ENCODE data around the gene TRIP12. TPM values are rescaled to one million over a fixed set of nuclear protein-coding genes. Genes with fewer than 3 reads are reported as not detected.
"Not testable (repeated sequence)": the region's sequence is repeated elsewhere in the genome, so short reads cannot be mapped to it uniquely, and the experiment has no call there.

The TRIP12 gene
- 100 to 1,000 TPM; 193 to 212 (median 207) TPM for polyA plus RNA-seq (ENCODE audit: insufficient read length in 3 of 3)

DNA sequence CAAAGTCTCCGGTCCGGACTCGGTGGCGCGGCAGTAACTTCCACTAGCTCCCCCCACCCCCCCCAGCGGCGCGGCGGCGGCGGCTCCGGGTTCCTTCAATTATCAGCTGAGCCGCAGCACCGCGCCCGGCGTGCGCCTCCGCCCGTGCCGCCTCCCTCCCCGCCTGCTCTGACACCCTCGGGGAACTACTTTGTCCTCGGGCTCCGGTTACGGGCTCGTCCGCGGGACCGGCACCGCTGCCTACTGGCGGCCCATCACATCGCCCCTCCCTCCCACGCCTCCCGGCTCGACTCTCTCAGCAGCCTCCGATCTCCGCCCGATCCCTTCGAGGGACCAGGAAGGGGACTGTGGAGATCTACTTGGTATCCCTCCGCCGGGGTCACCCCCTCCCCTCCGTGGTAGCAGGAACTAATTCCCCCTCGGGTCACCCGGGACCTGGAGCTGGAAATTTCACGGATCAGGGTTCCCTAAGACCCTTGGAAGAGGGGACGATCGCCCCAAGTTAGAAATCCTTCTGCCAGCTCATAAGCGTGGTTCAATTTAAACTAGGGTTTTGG lies at the start of gene TRIP12:
Gene TRIP12, minus strand, starts transcription at position 118 of the 557 bp plus-strand sequence. CDS start 41,930 bp downstream, outside the sequence.
- DNase-seq (ENCODE audit: low read depth in 3 of 3, low spot score in 2 of 3): peak; percentile 92 to 98 (median 96)

DNA sequence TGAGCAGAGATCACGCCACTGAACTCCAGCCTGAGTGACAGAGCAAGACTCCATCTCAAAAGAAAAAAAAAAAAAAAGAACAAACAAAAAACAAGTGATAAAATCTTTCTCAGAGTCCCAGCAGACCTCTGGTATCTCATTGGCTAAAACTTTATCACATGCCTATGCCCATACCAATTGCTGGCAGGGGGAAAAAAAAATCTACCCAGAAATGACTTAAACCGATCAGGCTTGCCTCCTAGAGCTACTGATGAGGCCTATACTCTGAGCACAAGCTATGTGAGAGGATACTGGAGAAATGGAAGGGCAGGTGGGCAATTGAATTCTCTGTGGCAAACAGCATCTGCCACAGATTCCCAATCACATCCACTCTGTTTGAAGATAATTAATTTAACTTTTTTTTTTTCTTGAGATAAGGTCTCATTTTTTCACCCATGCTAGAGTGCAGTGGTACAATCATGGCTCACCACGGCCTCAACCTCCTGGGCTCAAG lies 49.5 kb upstream of the TRIP12 start:
- no peak for DNase-seq (ENCODE audit: low read depth in 3 of 3, low spot score in 2 of 3)

DNA sequence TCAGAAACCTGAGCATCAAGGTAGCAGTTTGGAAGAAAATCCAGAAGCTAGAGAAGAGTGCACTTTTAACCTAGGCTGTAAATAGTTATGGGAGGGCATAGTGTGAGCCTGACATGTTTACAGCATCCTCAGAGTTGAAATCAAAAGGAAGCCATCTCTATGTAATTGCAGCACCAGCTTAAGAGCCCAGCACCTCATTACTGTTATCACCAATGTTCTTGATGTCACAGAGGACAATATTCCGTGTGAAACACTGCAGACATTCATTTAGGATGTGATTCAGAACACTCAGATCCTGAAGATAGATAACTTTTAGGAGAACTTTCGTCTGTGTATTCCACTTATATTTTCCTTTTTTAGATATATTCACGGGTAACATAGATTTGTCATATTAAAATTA lies 48.6 kb upstream of the TRIP12 start:
- DNase-seq (ENCODE audit: low read depth in 3 of 3, low spot score in 2 of 3): no peak

DNA sequence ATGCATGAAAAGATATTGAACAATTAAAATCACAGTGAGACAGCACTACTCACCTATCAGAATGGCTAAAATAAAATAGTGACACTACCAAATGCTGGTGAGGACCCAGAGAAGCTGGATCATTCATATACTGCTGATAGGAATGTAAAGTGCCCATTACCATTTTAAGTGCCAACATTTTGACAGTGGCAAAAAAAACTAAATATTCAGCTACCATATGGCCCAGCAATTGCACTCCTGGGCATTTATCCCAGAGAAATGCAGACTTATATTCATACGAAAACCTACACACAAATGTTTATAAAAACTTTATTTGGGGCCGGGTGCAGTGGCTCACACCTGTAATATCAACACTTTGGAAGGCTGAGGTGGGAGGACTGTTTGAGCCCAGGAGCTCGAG lies 48.1 kb upstream of the TRIP12 start:
- DNase-seq (ENCODE audit: low read depth in 3 of 3, low spot score in 2 of 3): no peak

DNA sequence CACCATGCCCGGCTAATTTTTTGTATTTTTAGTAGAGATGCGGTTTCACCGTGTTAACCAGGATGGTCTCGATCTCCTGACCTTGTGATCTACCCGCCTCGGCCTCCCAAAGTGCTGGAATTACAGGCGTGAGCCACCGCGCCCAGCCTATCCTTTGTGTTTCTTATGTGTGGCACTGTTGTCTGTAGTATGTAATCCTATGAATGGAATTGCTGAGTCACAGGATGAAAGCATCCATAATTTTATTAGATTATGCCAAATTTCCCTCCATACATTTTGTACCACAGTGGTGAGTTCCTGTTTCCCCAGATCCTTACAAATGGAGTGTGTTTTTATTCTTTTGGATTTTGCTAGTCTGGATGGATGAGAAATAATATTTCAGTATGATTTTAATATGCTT lies 41.8 kb upstream of the TRIP12 start:
- DNase-seq (ENCODE audit: low read depth in 3 of 3, low spot score in 2 of 3): not testable (repeated sequence)

DNA sequence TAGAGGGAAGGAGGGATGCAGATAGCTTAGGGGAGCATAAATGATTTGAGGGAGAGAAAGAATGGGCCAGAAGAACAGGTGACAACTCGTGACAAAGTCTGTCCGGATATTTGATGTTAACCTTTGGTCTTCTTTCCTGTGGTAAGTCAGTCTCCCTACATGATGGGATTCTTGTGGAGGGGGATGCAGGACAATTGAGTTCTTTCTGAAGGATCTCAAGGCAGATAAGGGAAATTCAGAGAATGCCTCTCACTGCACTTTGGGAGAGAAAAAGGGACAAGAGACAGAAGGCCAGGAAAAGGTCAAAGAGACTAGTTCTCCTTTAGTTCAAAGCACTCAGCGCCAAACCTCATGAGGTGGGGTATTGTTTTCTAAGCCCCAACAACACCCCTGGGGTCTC lies 34.7 kb upstream of the TRIP12 start:
- no peak for DNase-seq (ENCODE audit: low read depth in 3 of 3, low spot score in 2 of 3)

DNA sequence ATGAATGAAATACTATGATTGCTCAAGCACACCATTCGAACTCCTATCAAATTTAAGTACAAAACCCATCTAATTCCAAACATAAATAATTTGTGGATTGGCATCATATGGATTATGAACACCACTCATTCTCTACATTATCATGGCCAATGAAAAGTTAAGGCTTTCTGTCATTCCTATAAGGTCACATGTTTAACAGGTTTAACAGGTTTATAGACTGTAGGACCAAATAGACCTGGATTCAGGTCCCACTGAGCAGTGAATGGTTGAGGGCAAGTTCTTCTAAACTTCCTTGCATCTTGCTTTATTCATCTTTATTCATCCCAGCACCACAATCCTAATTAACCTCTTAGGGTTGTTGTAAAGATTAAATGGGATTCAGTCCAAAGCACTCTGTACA lies 33.9 kb upstream of the TRIP12 start:
- DNase-seq (ENCODE audit: low read depth in 3 of 3, low spot score in 2 of 3): no peak

DNA sequence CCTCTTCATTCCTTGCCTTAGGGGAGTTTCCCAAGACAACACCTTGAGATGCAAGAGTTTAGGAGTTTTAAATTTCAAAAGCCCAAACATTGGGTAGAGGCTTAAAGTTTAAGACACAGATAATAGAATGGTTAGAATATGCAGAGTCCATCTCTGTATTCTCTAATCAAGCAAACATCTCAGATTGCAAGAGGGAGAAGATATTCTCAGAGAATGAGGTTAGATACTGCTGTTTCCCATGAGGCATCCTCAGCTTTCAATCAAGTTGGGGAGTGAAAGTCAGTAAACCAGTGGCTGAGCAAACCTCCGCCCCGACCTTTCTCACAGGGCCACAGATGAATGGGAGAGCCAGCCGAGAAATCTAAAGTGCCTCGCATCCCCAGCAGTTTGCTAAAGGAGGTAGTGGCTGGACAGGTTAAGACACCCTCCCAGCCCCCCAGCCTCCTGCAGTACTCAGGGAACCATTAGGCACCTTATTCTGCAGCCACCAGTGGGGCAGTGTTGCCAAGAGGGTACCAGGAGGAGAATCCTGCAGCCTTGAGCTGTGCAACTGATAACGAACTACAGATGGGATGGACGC lies 30.5 kb upstream of the TRIP12 start:
- no peak for DNase-seq (ENCODE audit: low read depth in 3 of 3, low spot score in 2 of 3)

DNA sequence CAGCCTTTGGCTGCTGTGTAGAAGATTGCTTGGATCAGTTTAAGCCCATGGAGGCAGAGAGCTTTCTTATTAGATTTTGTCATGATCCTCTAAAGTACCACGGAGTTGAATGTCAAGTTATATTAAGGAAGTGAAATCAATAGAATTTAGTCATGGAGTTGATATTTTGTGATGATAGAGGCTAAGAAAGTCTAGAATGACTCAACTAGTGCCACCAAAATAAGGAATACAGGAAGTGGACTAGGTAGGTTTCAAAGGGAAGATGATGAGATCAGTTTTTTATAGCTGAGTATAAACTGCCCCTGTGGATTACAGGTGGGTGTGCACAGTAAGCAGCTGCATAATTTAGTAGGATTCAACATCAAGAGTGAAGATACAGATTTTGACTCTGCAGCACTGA lies 25.7 kb upstream of the TRIP12 start:
- DNase-seq (ENCODE audit: low read depth in 3 of 3, low spot score in 2 of 3): no peak

DNA sequence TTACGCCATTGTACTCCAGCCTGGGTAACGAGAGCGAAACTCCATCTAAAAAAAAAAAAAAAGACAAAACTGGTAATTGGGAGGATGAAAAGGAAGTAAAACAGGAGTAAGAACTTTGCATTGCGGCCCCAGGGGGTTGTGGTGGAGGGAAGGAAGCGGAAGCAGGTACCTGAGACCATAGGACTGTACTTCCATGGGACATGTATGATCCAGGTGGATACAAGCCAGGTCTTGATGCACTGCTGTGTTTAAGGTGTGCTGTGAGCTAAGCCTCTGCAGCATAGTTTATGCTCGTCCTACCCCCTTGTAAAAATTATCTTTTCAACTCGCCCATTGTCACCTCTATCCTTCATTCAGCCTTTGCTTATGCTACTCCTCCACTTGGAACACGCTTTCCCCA lies 24.2 kb upstream of the TRIP12 start:
- DNase-seq (ENCODE audit: low read depth in 3 of 3, low spot score in 2 of 3): no peak

DNA sequence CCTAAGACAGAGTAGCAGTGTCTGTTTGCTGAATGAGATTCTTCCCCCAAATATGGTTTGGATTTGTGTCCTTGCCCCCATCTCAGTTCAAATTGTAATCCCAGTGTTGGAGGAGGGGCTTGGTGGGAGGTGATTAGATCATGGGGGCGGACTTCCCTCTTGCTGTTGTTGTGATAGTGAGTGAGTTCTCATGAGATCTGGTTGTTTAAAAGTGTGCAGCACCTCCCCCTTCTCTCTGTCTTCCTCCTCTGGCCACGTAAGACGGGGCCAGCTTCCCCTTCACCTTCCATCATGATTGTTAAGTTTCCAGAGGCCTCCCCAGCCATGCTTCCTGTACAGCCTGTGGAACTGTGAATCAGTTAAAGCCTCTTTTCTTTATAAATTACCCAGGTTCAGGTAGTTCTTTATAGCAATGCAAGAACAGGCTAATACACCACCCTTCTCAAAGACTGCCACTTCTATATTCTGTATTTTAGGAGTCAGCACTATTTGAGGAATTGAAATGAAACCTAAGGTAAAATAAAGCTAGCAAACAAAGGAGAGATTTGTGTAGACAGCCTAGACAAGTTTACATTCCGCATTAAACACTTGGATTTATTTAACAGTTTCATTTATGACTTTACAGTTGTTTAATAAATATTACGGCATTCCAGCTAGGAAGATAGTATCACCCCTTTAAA lies 22.1 kb upstream of the TRIP12 start:
- DNase-seq (ENCODE audit: low read depth in 3 of 3, low spot score in 2 of 3): no peak

DNA sequence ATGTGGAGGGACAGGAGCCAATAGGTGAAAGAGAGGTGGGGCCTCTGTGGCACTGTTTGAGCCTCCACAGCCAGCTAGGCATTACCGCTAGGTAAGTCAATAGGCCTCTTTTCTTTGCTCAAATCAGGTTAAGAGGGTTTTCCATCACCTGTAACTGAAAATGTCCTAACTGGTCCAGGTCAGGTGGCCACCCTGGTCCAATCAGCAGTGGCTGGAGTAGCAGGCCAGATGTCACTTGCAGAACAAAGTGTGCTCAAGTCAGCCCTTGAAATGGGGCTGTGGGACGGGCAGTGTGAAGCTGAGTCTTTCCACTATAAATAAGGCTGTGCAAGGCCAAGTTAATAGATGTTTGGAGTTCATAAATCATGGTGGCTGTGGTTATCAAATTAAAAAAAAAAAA lies 21.4 kb upstream of the TRIP12 start:
- DNase-seq (ENCODE audit: low read depth in 3 of 3, low spot score in 2 of 3): no peak

DNA sequence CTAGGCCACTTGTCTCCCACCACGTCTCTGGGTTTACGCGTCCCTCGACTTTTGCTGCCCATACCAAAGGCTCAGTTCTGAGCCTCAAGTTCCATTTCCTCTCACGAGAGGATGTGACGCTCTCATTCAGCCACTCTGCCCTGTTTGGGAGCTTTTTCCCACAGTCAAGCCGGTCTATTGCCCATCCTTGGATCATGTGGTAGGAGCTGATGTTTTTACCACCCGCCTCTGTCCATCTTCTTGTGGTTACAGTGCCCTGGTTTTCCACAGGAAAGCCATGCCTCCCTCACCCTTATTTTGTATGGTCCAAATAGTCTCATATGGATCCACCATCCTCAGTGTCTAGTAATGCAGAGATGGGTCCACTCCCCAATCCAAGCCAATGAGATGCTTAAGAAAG lies 20.9 kb upstream of the TRIP12 start:
- no peak for DNase-seq (ENCODE audit: low read depth in 3 of 3, low spot score in 2 of 3)

DNA sequence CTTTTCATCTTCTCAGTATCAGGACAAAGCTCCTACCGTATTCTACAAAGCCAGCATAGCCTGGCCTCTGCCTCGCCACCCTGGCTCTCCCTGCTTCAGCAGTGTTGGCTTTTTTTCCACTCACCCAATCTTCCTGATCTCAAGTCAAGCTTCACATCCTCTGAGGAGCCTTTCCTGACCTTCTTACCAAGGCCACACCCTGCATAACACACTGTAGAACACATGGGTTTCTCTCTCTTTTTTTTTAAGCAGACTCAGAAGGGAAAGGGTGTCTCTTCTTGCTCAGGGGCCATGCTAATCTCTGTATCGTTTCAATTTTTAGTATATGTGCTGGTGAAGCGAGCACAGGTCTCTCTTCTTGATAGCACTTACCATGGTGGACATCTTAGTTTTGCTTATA lies 15.7 kb upstream of the TRIP12 start:
- no peak for DNase-seq (ENCODE audit: low read depth in 3 of 3, low spot score in 2 of 3)

DNA sequence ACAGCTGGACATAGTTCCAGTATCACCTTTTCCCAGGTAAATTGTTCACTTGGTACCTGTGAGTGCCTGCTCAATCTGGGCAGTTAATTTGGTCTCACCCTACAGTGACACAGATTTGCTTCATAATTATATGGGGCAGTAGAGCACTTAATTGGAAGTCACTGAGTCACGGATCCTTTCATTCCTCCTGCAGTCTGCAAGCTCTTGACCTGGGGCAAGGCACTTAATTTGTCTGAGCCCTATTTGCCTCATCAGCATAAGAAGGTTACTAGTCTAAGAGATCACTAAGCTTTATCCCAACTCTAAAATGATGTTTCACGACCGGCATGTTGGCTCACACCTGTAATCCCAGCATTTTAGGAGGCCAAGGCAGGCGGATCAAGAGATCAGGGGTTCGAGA lies 9.4 kb upstream of the TRIP12 start:
- DNase-seq (ENCODE audit: low read depth in 3 of 3, low spot score in 2 of 3): no peak

DNA sequence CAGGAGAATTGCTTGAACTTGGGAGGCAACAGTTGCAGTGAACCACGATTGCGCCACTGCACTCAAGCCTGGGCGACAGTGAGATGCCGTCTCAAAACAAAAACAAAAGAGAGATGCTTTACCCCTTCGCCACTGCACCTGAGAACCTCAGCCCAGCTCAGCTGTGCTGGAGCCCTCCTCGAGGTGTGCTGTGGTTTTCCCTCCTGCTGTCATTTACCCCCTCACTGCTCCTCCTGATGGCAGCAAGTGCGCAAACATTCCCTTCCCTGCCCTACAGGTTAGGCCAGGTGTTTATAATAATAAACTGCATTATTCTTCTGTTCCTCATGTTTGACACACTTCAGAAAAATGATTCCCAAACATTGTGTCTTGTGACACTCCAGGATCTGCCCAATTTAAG lies 8.8 kb upstream of the TRIP12 start:
- DNase-seq (ENCODE audit: low read depth in 3 of 3, low spot score in 2 of 3): no peak

DNA sequence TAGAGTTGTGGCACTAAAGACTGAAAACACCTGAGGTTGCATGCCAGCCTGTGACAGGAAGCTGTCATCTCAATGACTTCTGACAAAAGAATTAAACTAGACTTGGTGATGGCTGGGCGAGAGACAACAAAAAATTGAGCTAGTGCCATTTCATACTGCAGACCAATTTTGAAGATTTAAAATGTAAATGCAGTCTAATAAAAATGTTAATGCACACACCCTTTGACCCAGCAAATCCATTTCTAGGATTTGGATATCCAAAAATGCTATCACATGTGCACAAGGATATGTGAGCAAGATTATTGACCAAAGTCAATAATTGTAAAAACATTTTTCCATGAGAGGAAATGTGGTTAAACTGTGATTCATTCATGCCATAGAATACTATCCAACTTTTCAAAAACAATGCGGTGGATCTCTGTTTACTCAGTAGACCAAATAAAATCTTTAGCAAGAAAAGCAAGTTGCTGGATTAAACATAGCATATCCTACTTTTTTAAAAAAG lies 6.1 kb upstream of the TRIP12 start:
- no peak for DNase-seq (ENCODE audit: low read depth in 3 of 3, low spot score in 2 of 3)

DNA sequence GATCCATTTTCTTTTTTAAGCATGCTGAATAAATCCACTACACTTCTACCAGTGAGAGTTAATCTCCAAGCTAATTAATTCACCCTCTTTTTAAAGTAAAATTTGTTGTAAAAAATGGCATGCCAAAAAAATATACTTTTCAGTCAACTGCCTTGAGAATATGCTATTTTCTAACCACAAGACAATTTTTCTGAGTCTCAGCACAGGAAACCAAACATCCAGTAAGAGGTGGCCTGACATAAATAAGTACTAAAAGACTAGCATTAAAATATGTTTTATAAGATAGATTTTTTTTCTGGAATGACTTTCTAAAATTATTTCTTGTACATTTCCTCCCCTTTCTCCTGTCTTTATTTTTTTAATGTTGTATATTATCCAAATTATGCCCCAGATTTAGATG lies 3.4 kb upstream of the TRIP12 start:
- no peak for DNase-seq (ENCODE audit: low read depth in 3 of 3, low spot score in 2 of 3)

DNA sequence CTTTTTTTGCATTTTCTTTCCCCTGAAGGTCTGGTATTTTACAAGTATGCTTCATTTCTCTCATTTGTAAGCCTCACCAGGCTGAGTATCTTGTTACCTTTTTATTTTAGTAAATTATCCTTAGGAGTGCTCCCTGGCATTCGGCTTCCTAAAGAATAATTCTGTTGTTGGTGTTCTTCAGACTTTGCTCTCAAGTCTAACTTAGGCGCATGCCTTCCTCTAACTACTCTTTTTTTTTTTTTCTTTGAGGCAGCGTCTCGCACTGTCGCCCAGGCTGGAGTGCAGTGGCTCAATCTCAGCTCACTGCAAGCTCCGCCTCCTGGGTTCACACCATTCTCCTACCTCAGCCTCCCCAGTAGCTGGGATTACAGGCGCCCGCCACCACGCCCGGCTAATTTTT lies 2.7 kb upstream of the TRIP12 start:
- not testable (repeated sequence) for DNase-seq (ENCODE audit: low read depth in 3 of 3, low spot score in 2 of 3)

DNA sequence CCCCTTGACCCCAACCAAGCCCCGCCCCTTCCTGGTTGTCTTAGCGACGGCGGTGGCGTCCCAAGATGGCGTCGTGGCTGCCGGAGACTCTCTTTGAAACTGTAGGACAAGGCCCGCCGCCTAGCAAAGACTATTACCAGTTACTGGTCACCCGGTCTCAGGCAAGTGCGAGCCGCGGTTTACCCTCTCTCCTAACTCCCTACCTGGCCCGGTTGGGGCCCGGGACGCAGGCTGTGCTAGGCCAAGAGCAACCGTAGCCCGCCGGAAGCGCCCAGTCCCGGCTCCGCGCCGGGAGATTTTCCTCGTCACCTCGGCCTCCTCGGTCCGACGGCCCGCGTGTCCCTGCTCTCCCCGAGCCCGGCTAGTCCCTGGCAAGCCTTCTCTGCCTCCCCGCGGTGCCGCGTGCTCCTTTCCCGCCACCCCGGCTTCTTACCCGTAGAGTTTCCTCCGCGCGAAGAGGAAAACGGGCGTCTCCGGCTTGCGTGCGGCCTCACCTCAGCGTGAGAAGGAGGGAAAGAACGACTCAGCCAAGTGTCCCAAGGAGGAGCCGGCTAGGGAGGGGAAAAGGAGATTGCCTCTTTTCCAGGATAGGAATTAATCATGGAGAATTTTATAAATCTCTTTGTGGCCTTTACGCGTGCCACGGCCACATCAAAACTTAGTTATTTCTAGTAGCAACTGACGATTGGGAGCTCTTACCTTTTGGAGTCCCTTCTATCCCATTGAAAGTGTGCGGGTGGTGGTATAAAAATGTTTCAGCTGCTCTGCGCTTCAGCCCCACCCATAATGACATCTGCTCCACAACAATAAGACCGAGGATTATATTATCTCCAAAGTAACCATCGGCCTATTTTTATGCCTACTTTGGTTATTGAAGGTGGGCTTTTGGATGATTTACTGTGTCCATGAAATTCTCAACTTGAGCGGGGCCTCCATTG lies 909 bp upstream of the TRIP12 start, which contains the start of gene FBXO36:
Gene FBXO36, plus strand, starts transcription at position 55 of the 938 bp plus-strand sequence. Its CDS starts 11 bp downstream, at position 66.
- no peak for DNase-seq (ENCODE audit: low read depth in 3 of 3, low spot score in 2 of 3)

Measured in right renal cortex interstitium (tissue), 3 donors.